ENCODE data around the gene ELP2.
"Not testable (repeated sequence)": the region's sequence is repeated elsewhere in the genome, so short reads cannot be mapped to it uniquely, and the experiment has no call there.

Gene ELP2, protein sequence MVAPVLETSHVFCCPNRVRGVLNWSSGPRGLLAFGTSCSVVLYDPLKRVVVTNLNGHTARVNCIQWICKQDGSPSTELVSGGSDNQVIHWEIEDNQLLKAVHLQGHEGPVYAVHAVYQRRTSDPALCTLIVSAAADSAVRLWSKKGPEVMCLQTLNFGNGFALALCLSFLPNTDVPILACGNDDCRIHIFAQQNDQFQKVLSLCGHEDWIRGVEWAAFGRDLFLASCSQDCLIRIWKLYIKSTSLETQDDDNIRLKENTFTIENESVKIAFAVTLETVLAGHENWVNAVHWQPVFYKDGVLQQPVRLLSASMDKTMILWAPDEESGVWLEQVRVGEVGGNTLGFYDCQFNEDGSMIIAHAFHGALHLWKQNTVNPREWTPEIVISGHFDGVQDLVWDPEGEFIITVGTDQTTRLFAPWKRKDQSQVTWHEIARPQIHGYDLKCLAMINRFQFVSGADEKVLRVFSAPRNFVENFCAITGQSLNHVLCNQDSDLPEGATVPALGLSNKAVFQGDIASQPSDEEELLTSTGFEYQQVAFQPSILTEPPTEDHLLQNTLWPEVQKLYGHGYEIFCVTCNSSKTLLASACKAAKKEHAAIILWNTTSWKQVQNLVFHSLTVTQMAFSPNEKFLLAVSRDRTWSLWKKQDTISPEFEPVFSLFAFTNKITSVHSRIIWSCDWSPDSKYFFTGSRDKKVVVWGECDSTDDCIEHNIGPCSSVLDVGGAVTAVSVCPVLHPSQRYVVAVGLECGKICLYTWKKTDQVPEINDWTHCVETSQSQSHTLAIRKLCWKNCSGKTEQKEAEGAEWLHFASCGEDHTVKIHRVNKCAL

DNA sequence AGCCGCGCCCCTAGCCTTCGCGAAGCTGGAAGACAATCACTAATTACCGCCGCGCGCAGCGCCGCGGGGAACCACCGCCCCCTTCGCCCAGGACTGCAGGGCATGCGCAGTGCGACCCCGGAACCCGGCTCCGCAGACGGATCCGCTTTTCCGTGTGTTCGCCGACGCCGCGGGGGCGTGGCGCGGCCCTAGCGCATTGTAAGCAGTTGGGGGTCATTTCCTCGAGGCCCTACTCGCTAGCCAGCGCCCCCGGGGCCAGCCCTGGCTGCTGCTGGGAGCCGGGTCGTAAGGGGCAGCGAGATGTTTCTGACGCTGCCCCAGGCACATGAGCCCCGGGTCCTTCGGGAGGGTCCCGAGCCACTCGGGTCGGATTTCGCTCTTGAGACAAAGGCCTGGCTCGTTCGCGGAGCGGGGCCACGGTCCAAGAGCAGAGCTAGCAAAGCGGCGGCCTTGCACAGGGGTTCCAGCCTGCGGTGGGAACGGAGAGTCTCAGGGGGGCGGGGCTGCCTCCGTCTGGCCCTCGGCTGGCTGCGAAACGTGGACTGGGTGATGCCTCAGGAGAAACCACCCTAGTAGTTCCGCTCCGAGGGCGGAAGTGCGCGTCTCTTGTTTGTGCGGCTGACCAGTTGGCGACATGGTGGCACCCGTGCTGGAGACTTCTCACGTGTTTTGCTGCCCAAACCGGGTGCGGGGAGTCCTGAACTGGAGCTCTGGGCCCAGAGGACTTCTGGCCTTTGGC, at the start of gene ELP2, which contains the start of gene SLC39A6:
ELP2 (plus strand) TSS at position 600 of the 739 bp plus-strand sequence; CDS start at position 635, 35 bp downstream.
SLC39A6 (minus strand) TSS at position 41 of the 739 bp plus-strand sequence. CDS start 2,333 bp downstream, outside the sequence.
- peak; percentile 95 for DNase-seq (ENCODE audit: low read depth)

DNA sequence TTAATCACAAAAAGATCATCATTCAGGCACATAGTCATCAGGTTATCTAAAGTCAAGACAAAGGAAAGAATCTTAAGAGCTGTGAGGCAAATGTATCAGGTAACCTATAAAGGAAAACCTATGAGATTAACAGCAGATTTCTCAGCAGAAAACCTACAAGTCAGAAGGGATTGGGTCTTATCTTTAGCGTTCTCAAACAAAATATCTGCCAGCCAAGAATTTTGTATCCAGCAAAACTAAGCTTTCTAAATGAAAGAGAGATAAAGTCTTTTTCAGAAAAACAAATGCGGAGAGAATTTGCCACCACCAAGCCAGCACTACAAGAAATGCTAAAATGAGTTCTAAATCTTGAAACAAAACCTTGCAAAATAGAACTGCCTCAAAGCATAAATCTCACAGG, 48.6 kb upstream of the ELP2 start:
- not testable (repeated sequence) for DNase-seq (ENCODE audit: low read depth)

DNA sequence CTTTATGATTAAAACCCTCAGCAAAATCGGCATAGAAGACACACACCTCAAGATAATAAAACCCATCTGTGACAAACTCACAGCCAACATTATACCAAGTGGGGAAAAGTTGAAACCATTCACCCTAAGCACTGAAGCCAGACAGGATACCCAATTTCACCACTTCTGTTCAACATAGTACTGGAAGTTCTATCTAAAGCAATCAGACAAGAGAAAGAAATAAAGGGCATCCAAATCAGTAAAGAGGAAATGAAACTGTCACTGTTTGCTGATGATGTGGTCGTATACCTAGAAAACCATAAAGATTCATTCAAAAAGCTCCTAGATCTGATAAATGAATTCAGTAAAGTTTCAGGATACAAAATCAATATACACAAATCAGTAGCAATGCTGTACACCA, 46.0 kb upstream of the ELP2 start:
- DNase-seq (ENCODE audit: low read depth): no peak

DNA sequence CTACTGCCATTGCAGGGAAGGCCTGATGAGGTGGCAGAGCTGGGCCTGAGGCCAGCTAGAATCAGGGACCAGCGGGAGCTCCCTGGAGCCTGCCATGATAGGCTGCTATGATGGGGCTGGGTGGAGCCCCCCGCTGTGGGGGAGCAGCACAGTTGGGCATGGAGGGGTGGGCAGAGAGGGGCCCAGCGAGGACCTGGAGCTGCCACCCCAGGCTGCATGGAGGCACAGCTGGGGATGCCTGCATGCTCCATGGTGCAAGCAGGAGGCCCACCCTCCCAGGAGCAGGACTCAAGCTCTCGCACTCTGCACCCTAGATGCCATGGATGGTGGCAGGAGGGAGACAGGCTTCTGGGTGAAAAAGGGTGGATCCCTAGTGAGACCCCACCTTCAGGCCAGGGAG, 44.5 kb upstream of the ELP2 start:
- DNase-seq (ENCODE audit: low read depth): no peak

DNA sequence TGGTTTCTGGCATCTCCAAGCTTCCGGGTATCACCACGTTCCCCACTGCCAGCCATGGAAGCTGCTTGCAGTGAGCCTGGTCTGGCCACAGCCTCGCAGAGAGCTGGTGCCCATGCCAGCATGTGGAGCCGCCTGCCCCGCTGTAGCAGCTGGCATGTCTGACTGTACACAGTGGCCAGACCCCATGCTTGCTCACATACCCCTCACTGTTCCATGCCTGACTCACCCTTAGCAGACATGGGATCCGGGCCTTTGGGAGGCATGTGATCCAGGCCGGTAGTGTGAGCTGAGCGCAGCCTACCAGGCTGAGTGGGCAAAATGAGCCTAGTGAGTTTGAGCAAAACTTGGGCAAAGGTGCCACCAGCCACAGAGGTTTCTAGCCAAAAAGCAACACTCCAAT, 43.5 kb upstream of the ELP2 start:
- DNase-seq (ENCODE audit: low read depth): no peak

DNA sequence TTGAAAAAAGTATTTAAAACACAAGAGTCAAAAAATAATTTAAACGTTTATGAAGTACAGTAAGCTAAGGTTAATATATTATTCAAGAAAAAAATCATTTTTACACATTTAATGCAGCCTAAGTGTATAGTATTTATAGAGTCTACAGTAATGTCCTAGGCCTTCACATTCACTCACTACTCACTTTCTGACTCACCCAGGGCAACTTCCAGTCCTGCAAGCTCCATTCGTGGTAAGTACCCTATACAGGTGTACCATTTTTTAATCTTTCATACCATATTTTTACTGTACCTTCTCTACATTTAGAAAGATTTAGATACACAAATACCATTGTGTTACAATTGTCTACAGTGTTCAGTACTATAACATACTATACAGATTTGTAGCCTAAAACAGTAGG, 41.4 kb upstream of the ELP2 start:
- no peak for DNase-seq (ENCODE audit: low read depth)

DNA sequence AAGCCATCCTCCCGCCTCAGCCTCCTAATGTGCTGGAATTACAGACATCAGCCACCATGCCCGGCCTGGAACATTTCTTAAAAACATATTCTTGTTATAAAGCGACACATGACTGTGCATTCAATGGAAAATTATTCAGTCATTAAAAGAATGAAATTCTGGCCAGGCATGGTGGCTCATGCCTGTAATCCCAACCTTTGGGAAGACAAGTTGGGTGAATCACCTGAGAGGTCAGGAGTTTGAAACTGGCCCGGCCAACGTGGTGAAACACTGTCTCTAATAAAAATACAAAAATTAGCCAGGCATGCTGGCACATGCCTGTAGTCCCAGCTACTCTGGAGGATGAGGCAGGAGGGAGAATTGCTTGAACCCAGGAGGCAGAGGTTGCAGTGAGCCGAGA, 40.7 kb upstream of the ELP2 start:
- no peak for DNase-seq (ENCODE audit: low read depth)

DNA sequence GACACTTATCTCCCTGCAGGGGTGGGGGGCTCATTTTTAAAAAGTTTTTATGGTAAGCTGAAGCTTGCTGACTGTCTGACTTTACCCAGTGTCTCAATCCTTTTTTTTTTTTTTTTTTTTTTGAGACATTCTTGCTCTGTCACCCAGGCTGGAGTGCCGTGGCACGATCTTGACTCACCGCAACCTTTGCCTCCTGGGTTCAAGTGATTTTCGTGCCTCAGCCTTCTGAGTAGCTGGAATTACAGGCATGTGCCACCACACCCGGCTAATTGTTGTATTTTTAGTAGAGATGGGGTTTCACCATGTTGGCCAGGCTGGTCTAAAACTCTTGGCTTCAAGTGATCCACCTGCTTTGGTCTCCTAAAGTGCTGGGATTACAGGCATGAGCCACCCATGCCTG, 37.6 kb upstream of the ELP2 start:
- DNase-seq (ENCODE audit: low read depth): not testable (repeated sequence)

DNA sequence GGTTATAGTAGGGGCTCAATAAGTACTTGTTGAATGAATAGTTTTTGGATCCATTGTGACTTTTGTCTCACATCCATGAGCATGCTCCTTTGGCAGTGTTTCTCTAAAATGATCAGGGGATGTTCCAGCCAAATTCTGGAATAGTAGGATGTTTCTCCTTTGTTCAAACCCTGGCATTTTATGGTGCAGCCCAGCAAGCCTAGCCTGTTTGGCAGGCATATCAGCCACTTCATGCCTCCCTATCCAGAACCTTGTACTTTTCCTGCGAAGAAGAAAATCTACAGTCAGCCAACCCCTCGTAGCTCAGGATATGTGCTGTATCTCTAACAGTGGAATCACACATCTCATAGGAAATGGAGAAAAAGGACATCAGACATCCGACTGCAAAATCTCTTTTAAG, 35.3 kb upstream of the ELP2 start:
- DNase-seq (ENCODE audit: low read depth): no peak

DNA sequence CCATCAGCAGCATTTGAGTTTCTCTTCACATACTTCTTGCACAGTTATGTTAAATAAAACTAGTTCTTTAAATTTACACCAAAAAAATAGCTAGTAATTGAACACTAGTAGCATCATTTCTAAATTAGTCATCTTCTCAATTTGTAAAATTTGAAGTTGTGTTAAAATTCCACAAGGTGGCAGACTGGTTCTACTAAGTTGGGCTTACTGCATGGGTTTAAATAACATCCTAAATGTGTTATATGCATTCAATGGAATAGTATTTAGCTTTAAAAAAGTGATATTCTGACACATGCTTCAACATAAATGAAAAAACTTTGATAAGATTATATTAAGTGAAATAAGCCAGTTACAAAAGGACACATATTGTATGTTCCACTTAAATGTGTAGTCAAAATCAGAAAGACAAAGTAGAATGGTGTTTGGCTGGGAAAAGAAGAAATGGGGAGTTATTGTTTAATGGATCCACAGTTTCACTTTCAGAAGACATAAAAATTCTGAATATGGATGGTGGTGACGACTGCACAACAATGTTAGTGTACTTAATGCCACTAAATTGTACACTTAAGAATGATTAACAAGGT, 33.7 kb upstream of the ELP2 start:
- no peak for DNase-seq (ENCODE audit: low read depth)

DNA sequence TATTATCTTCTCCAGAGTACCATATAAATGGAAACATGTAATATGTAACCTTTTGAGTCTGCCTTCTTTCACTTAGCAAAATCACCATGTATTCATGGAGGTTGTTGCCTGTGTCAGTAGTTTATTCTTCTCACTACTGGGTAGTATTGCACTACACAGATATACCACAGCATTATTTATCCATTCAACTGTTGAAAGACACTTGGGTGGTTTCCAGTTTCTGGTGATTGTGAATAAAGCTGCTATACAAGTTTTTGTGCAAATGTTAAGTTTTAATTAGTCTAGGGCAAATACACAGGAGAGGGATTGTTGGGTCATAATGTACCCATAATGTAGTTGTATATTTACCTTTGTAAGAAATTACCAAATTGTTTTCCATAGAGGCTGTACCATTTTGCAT, 32.7 kb upstream of the ELP2 start:
- DNase-seq (ENCODE audit: low read depth): no peak

DNA sequence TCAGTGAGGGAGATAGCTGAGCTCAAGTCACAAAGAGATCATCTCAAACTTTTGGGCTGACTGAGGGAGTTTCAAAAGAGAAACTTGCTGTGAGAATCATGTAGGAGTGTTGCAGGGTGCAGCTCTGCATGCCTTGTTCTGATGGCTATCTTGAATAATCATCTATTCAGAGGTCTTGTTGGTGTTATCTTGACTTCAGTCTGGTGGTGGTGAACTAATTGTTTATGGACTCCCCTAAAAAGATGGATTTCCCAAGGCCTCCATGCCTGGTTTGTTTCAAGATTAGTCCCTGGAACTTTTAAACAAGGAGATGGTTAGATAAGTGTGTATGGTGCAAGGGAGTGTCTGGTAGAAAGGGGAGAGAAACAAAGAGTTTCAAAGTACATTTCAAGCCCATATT, 30.4 kb upstream of the ELP2 start:
- no peak for DNase-seq (ENCODE audit: low read depth)

DNA sequence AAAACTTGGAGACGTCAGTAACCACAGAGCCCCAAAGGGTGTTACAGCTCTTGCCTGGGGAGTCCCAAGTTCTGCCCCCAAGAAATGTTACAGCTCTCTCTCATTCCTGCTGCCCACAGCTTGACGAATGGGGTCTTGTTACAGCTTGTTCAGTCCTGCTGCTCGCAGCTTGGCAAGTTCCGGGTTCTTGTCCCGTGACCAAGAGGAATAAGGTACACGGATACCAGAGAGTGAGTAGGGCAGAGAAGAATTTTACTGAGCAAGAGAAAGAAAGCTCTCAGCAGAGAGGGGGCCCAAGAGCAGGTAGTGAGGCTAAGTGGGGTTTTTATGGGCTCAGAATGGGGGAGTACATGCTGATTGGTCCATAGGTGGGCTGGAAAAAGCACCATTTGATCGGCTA, 27.8 kb upstream of the ELP2 start:
- no peak for DNase-seq (ENCODE audit: low read depth)

DNA sequence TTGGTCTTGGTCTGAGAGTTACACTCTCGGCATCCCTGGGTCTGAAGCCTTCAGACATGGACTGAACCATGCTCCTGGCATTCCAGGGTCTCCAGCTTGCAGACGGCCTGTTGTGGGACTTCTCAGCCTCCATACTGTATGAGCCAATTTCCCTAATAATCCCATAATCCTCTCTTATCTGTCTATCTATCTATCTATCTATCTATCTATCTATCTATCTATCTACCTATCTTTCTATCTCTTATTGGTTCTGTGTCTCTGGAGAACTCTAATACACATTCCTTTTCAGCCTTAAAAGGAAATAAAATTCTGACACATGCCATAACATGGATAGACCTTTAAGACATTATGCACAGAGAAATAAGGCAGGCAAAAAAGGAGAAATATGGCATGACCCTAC, 24.9 kb upstream of the ELP2 start:
- no peak for DNase-seq (ENCODE audit: low read depth)

DNA sequence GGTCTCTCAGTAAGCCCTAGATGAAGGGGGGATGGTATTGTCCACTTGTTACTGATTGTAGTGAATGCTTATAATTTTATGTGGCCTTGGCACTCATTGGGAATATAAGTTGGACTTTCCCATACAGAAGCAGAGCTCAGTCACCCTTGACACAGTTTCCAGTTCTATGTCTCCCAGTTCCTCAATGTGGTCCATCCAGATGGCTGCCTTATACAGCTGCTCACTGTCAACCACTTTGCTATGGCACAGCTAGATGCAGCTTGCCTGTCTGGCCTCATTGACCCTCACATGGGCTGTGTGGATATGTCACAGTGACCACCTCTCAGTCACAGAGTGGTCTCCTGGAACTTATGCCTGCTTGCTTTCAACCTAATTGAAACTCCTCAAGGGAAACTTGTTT, 22.2 kb upstream of the ELP2 start:
- DNase-seq (ENCODE audit: low read depth): no peak

DNA sequence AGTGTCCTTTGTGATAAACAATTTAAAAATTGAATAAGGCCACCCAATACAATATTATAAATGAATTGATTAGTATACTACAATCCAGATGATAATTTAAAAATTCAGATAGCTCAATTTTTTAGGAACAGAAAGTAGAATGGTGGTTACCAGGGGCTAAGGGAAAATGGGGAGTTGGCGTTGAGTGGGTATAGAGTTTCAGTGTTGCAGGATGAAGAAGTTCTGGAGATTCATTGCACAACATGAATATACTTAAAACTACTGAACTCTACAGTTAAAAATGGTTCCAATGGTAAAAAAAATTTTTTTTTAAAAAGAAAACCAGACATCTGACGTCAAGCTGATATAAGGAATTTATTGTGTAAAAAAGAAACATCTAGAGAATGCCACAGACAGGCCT, 21.5 kb upstream of the ELP2 start:
- DNase-seq (ENCODE audit: low read depth): no peak

DNA sequence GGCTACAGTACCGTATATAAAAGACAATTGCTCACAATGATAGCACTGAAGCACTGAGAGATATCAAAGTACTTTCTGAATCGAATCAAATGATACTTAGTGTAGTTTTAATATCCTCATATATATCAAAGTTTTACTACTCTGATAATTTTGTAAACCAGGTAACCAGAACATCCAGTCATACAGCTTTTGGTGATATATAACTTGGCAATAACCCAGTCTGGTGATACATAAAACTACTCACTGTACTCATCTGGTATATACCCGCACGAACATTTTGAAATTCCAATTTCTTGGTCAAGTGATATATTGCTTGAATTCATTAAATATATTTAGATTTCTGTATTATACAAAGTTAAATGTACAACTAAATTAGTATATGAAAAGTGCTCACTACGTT, 21.1 kb upstream of the ELP2 start:
- no peak for DNase-seq (ENCODE audit: low read depth)

DNA sequence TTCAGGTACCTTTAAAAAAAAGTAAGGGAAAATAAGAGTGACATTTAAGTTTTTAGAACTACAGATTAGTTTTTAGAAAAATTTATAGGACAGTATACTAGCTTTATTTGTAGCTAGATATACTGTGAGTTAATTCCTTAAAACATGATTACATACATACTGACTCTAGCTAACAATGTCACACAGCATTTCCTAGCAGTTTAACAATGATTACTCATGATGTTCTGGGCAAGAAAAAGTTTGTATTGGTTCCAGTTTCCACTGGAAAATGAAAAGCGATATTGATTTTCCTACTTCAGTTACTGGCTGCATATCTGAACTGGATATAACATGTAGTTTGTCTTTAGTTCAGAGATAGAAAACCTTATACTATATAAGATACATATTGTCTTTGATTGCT, 20.0 kb upstream of the ELP2 start:
- DNase-seq (ENCODE audit: low read depth): no peak

DNA sequence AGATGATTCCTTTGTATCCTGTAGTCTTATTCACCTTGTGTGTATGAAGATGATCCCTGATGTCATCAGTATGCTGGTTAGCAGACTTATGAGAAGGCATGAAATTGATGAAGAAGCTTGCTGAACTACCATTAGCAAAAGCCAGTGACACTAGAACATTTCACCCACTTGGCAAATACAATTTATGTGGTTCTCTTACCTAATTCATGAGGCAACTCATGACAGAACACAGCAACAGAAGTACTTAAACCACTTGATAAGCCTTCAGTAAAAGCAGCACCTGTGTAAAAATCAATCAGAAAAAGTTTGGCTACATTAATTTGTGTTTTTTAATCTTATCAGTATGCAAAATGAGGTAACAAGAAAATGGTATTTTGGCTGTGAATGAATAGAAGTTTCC, 17.4 kb upstream of the ELP2 start:
- no peak for DNase-seq (ENCODE audit: low read depth)

DNA sequence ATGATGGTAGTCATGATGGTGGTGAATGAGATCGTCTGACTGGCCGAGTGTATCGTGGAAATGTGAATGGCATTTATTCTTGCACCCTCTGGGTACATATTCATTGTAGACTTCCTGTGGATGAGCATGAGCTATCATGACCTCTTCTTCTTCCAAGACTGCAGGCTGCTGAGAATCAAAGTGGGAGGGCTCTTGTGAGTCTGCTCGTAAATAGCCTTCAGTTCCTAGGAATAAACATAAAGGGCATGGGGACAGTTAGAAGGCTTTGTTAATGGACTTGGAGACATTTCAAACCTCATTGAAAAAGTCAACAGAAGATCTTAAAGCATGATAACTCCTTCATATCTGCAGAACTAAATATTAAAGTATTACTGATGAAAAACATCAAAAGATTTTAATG, 15.4 kb upstream of the ELP2 start:
- no peak for DNase-seq (ENCODE audit: low read depth)

DNA sequence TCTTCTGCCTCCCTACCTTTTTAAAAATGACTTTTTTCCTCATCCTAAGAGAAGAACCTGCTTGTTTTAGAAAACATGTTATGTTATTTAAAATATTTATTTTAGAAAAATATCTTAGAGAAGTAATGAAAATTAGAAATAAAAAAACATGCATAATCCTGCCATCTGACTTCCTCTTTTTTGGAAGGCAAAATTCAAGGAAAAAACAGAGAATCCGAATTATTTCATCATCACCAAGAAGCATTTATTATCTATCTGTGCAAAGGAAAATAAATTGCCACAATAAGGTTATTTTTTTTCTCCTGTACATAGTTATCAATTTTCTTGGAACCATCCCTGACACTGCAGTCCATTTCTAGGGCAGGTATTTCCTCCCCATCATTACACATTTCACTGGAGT, 15.0 kb upstream of the ELP2 start:
- DNase-seq (ENCODE audit: low read depth): no peak

DNA sequence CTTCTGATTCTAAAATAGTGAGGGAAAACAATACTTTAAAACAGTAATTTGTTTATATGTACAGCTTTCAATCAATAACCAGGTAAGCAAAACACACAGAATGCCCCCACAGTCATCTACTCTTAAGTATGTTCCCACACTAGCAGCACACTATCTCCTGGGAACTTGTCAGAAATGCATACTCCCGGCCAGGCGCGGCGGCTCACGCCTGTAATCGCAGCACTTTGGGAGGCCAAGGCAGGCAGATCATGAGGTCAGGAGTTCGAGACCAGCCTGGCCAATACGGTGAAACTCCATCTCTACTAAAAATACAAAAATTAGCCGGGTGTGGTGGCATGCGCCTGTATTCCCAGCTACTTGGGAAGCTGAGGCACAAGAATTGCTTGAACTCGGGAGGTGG, 12.9 kb upstream of the ELP2 start:
- DNase-seq (ENCODE audit: low read depth): not testable (repeated sequence)
